ENCODE results near the gene LRFN3.
"Not testable (repeated sequence)": the region's sequence is repeated elsewhere in the genome, so short reads cannot be mapped to it uniquely, and the experiment has no call there.

Gene LRFN3, protein sequence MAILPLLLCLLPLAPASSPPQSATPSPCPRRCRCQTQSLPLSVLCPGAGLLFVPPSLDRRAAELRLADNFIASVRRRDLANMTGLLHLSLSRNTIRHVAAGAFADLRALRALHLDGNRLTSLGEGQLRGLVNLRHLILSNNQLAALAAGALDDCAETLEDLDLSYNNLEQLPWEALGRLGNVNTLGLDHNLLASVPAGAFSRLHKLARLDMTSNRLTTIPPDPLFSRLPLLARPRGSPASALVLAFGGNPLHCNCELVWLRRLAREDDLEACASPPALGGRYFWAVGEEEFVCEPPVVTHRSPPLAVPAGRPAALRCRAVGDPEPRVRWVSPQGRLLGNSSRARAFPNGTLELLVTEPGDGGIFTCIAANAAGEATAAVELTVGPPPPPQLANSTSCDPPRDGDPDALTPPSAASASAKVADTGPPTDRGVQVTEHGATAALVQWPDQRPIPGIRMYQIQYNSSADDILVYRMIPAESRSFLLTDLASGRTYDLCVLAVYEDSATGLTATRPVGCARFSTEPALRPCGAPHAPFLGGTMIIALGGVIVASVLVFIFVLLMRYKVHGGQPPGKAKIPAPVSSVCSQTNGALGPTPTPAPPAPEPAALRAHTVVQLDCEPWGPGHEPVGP

DNA sequence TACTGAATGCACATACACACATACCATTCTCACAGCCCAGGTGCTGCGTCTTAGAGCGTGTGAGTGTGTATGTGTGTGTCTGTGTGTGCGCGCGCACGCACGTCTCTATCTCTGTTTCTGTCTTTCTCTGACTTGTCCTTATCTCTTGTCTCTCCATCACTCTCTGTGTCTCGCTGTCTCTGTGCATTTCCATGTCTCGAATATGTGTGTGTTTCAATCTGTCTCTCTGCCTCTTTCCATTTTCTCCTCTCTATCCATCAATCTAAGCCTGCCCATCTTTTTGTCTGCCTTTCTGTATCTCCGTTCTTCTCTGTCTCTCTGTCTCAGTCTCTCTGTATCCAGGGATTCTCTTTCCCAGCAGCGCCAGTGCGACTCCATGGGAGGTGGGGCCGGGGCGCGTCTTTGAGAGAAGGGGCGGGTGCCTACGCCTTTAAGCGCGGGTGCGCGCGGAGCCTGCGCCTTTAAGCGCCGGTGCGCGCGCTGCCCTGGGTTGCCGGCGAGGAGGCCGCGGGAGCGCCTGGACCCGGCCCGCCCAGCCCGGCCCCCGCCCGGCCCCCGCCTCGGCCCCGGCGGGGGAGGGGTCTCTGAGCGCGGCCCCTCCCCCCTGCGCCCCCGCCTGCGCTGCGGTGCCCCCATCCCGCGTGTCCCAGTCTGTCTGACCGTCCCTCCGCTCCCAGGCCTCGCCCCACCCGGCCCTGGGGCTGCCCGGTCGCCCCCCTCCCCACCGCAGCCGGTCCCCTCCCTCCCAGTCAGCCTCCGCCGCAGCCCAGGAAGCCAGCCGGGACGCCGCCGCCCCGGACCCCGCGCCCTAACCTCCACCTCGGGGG lies at the start of gene LRFN3:
TSS of gene LRFN3 (plus strand) at position 464 of the 827 bp plus-strand sequence. CDS start 3,052 bp downstream, outside the sequence.
- peak; percentile 72 to 78 for DNase-seq

DNA sequence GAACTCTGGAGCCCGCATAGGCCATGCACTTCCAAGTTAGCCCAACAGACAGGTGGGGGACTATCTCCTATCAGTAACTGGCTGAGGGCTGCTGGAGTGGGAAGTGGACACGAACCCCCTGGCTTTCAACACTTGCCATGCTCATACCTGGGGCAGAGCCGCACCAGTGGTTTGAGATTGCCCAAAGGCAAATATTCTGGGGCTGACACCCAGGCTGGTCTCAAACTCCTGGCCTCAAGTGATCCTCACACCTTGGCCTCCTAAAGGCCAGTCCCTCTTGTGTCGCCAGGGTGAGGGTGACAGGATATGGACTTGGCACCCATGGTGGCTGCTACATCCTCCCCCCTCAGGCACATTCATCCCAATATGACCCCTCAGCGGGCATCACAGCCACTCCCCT lies 49.0 kb upstream of the LRFN3 start:
- no peak for DNase-seq

DNA sequence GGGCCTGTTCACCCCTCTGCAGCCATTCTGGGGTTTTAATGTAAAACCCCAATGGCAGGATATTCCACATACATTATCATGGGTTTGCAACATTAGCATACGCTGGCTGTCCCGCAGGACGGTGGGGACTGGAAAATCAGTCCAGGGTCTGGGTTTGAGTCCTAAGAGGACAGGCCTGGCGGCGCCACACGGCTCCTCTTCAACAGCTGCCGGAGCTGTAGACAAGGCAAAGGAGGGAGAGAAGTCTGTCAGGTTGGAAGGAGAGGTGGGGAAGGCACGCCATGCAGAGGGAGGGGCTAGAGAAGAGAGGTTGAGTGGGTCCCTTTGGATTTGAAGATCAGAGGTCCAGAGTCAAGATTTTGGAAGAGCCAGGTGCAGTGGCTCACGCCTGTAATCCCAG lies 47.8 kb upstream of the LRFN3 start:
- no peak for DNase-seq

DNA sequence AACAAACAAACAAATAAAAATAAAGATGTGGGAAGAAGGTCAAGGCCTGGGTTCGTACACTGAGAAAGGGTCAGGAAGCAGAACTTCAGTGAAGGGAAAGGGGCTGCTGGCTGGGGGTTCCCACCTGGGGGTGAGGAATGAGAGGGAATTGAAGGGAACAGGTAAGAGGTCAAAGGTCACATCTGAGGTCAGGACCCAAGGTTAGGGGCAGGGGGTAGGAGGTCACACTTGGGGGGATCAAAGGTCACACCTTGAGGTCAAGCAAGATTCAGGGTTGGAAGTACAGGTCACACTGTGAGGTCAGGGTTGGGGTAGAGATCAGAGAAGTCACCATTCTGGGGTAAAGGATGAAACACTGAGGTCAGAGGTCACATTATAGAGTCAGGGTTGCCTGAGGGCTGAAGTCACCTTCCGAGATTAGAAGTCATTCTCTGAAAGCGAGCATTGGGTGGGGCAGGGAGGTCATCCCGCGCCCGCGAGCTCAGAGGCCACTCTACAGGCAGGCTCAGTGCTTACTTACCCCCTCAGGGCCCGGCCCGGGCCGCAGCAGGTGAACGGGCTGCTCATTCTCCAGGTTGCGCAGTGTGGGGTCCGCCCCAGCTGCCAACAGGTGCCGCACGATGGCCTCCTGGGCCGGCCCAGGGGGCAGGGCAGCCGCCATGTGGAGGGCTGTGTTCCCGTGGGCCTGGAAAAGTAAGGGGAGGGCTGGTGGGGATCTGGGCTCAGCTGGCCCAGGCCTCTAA lies 46.6 kb upstream of the LRFN3 start:
- no peak for DNase-seq

DNA sequence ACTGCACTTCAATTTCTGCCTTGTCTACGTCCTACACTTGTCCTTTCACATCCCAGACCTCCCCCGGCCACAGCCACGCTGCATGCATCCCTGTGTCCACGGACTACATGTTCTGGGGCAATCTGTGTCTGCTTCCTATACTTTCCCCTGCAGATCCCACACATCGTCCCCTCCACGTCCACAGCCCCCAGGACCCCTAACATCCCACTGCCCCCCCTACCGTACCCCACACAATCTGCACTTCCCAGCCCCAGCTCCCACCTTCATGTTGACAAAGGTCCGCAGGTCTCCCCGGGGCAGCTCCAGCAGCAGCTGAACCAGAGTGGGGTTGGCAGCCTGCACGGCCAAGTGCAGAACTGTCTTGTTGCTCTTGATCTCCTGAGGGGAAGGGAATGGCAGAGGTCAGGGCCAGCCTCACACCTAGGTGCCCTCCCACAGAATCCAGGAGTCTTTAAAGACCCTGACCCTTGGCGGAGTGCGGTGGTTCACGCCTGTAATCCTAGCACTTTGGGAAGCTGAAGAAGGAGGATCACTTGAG lies 46.0 kb upstream of the LRFN3 start:
- DNase-seq: no peak

DNA sequence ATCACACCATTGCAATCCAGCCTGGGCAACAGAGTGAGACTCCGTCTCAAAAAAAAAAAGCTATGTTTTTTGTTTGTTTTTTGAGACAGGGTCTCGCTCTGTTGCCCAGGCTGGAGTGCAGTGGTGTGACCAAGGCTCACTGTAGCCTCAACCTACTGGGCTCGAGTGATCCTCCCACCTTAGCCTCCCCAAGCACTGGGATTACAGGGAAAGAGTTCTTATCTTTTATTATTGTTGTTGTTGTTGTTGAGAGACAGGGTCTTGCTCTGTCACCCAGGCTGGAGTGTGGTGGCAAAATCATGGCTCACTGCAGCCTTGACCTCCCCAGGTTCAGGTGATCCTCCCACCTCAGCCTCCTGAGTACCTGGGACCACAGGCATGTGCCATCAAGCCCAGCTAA lies 44.4 kb upstream of the LRFN3 start:
- not testable (repeated sequence) for DNase-seq

DNA sequence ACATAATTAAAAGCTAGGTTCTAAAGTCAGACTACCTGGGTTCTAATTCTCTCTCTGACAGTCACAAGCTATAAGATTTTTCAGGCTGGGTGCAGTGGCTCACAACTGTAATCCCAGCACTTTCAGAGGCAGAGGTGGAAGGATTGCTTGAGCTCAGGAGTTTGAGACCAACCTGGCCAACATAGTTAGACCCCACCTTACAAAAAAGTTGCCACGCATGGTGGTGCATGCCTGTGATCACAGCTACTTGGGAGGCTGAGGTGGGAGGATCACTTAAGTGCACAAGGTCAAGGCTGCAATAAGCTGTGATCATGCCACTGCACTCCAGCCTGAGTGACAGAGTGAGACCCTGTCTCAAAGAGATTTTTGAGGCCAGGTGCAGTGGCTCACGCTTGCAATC lies 41.8 kb upstream of the LRFN3 start:
- DNase-seq: no peak

DNA sequence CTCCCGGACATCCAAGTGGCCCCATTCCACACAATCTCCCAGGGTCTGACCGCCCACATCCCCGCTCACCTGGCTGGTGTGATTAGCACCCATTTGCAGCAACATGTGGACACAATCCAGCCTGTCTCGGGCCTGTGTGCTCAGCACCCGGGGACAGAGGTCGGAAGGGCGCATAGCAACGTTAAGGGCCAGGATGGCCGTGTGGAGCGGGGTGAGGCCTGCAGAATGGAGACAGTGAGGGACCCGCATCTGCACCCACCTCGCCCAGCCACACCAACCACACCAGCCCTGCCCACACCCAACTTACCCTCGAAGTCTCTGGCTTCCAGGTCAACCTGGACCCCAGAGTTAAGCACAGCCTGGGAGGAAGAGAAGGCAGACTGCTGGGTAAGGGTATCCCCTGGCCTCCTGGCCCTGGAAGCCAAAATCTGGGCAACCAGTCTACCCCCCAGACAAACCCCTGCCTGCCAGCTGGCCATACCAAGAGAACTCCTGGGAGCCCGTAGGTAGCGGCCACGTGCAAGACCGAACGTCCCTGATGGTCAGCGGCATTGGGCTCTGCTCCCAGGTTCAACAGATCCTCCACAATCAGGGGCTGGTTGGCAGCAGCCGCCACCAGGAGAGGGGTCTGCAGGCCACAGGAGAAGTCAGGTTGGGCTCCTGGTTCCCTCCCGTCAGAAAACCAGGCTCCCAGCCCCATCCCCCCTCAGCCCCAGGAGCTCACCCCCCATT lies 40.1 kb upstream of the LRFN3 start:
- DNase-seq: no peak

DNA sequence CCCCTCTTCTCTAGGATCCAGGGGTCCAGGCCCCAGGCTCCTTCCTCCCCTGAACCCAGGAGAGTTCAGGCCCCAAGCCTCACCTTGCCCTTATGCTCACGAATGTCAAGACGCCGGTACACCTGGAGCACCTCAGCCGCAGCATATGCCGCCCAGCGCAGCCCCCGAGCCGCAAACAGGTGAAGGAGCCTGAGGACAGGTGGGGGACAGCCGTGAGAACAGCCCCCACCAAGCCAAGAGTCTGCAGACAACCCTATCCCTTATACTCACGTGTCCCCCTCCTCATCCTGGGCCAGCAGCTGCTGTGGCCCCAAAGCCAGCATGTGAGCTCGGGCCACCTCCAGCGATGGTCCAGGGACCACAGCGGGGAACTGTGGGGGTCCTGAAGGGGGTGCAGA lies 39.5 kb upstream of the LRFN3 start:
- DNase-seq: no peak

DNA sequence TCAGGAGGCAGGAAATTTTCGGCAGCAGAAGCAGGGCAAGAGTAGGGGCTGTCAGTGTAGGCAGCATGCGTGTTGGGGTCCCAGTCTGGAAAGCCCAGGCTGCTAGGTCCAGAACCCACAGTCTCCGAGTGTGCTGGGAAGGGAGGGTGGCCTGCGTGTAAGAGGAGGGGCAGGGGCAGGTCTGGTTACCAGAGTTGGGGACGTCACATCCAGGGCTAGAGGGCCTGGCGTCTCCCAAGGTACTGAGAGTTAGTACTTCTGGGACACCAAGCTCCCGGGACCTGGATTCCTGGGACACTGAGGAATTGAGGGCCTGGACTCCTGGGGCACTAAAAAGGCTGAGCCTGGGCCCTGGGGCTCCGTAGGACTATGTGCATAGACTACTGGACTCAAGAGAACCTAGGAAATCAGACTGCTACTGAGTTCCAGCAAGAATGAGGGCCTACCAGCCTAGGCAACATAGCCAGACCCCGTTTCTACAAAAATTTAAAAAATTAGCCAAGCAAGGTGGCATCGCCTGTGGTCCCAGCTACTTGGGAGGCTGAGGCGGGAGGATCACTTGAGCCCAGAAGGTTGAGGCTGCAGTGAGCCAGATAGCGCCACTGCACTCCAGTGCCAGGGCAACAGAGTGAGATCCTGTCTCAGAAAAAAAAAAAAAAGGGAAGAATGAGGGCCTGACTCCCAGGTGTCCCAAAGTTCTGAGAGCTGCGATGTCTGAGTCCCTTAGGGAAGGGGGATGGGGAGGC lies 38.3 kb upstream of the LRFN3 start:
- DNase-seq: no peak

DNA sequence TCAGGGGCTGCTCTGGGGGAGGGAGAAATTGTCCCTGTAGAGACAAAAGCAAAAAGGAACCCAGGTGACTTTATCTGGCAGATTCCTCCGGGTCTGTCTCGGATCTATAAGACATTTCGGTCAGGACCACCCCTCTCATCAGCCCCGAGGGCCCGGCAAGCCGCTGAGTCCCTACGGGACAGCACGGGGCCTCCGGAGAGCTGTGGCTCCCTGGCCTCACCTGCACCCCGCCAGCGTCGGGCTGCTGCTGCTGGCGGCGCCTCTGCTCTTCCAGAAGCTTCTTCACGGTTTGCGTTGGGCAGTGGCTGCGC lies 37.7 kb upstream of the LRFN3 start:
- DNase-seq: no peak

DNA sequence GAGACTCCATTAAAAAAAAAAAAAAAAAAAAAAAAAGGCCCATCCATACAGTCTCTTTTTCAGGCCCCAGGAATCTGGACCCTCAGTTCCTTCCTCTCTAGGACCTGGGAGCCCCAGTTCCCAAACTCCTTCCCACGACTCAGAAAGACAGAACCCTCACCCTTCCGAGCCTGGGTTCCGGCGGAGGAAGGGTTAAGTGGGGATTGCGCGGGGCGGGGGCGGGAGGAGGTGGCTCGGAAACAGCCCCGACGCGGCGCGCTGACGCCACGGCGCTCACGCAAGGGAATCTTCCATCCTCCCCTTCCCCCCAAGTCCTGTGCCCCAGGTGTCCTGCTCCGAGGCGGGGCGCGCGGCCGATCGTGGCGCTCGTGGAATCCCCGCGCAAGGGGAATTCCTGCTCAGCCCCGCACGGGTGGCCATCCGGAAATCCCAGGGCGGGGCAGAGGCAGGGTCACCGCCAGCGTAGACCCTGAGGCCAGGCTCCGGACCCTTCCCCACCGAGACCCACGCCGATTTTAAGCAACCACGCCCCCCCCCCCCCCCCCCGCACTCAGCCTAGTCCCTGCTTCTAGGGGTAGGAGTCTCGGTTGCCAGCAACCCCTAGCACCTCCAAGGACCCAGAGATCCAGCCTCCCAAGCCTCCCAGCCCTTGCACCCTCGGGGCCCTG lies 36.5 kb upstream of the LRFN3 start:
- DNase-seq: peak; percentile 86 to 90

DNA sequence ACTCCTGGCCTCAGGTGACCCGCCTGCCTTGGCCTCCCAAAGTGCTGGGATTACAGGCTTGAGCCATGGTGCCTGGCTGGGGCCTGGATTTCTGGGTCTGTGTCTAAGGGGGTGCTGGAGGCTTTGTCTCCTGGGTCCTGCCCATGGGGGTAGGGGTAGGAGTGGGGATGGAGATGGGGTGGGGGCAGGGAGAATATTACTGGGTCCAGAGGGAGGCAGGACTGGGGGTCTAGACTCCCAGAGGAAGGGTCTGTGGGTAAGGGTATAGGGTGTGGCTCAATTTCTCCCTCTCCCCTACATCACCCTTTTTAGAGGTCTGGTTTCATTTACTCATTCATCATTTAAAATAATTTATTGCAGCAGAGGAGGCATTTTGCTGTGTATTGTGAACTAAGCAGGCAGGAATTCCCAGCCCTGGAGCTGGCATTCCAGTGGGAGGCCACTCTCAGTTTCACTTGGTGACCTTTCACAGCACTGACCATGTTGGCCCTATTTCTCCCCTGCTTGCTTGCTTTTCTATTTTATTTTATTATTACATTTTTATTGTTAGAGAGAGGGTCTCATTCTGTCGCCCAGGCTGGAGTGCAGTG lies 35.0 kb upstream of the LRFN3 start:
- no peak for DNase-seq

DNA sequence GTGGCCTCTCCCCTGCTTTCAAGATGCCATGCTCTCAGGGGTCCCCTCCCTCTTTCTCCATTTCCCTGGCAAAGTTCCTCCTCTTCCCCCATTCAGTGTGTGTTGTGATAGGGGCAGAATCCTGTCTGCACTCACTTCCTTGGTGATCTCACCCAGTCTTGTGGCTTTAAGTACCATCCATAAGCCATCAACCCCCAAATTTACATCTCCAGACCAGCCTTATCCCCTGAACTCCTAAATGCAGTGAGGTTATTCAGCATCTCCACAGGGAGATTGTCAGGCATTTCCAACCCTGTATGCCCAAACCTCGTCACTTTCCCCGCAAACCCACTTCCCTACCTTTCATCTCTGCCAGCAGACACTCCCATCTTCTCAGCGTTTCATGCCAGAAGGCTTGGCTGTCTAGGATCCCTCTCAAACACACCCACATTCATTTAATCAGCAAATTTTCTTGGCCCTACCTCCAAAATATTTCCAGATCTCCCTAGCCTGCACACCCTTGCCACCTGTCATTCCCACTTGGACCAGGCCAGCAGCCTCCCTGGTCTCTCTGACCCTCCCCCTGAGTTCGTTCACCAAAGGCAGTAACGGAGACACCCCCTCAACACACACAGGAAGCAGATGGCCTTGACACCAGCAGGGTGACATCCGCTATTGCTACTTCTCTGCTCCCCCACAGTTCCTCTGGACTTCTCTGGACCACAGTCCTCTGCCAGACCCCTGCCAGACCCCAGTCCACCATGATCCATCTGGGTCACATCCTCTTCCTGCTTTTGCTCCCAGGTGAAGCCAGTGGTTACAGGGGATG lies 34.1 kb upstream of the LRFN3 start, which contains the start of gene HCST:
TSS of gene HCST (plus strand) at position 676 of the 808 bp plus-strand sequence. CDS start at position 741, 65 bp downstream.
- DNase-seq: peak; percentile 38 to 45

DNA sequence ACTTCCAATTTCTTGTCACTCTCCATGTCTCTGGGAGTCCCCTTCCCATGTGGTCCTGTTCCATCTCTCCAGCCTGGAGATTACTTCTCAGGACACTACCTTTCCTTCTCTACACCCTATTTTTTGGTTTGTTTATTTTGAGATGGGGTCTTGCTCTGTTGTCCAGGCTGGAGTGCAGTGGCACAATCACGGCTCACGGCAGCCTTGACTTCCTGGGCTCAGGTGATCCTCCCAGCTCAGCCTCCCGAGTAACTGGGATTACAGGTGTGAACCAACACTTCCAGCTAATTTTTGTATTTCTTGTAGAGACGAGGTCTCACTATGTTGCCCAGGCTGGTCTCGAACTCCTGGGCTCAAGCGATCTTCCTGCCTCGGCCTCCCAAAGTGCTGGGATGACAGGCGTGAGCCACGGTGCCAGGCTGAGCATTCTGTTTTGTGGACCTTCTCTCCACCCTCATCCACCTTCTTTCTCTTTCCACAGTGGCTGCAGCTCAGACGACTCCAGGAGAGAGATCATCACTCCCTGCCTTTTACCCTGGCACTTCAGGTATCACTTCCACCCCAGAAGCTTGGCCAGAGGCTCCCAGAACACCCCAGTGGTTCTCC lies 33.2 kb upstream of the LRFN3 start:
- no peak for DNase-seq

DNA sequence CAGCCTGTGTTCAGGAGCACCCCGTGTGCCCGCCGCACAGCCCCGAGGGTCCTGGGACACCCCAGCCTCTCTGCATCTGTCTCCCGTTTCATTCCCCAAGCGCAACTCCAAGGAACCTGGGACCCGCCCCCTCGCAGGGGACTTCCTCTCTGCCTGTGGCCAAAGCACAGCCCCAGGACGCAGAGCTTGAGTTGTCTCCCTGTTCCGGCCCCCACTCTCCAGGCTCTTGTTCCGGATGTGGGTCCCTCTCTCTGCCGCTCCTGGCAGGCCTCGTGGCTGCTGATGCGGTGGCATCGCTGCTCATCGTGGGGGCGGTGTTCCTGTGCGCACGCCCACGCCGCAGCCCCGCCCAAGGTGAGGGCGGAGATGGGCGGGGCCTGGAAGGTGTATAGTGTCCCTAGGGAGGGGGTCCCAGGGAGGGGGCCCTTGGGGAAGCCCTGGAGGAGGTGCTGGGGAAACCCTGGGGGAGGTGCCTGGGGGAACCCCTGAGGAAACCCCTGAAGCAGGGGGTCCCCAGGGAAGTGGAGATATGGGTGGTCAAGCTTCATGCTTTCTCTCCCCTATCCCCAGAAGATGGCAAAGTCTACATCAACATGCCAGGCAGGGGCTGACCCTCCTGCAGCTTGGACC lies 32.5 kb upstream of the LRFN3 start:
- DNase-seq: peak; percentile 86 to 89

DNA sequence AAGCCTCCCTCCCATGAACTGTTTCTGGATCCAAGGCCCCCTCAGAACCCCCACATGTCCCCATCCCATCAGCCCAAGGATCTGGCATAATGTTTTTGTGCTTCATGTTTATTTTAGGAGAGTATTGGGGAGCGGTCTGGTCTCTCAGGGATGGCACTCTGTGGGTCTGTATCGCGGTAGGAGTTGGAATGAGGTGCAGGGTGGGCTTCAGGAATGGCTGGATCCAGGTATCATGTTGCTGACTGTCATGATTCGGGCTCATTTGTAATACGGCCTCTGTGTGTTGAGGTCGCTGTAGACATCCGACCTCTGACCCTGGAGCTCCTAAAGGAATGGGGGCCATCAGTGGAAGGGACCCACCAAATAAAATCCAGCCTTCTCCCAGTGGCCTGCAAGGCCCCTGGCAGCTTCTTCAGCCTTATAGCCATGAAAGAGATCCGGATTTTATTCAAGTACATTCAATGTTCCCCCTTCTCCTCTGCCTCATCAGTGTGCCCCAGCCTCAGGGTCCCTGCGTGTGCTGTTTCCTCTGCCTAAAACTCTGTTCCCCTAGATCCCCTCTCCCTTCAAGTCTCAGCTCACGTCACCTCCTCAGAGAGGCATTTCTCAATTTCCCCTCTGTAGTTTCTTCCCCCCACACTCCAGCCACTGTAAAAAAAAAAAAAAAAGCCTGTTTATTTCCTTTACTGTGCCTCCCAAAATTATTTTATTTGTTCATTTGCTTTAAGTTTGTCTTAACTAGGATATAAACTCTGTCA lies 31.7 kb upstream of the LRFN3 start:
- DNase-seq: no peak

All from activated CD4-positive, alpha-beta T cell treated with anti-CD3 and anti-CD28 coated beads, Interleukin-2, amount 50 U/mL, for 48 hours (primary cell).